NCI-H1048 (cell line): ENCODE data around the gene ZSCAN25.
A peak's percentile ranks its signal among the peaks of the same experiment; 100 is the strongest.
"Not testable (repeated sequence)": the region's sequence is repeated elsewhere in the genome, so short reads cannot be mapped to it uniquely, and the experiment has no call there.

ENCODE experiments used
- DNase-seq: peaks from one replicate; lab custom pipeline; 2025; lab: John Stamatoyannopoulos, UW

The ZSCAN25 gene

GRCh38 chr7:99616359-99617191, at the start of gene ZSCAN25:
ZSCAN25 (plus strand) TSS chr7:99616946; CDS start chr7:99619607, 2,661 bp downstream.
- peak; percentile 84 for DNase-seq

DNA sequence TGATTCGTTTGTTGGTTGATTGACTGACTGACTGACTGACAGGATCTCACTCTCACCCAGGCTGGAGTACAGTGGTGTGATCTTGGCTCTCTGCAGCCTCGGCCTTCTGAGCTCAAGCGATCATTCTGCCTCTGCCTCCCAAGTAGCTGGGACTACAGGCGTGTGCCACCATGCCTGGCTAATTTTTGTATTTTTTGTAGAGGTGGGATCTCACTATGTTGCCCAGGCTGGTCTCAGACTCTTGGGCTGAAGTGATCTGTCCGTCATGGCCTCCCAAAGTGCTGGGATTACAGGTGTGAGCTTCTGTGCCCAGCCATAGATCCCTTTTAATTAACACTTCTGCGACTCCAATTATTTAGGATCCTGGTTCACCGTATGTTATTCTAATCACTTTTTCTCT, 48.0 kb upstream of the ZSCAN25 start:
- not testable (repeated sequence) for DNase-seq

DNA sequence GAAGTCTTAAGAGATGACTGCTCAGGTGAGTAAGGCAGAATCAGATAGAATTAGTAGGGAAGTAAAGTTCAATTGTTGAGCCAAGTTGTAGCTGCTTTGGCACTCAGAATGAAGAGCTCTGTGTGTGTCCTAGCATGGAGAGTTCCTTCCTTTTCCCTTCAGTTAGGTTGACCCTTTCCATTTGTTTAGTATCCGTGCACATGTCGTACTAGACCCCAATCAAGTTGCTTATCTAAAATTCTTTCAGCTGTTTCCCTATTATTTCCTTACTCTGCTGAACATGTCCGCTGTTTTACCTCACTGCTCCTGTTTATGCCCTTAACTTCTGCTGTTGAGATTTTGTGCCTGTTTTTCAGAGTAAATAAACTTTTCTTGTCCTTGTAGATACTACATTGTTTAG, 45.0 kb upstream of the ZSCAN25 start:
- no peak for DNase-seq

- no peak for DNase-seq
Observed at GRCh38 chr7:99573257-99573656, 43.5 kb upstream of the ZSCAN25 start.

GRCh38 chr7:99576251-99576650, 40.5 kb upstream of the ZSCAN25 start:
- DNase-seq: no peak

- DNase-seq: no peak
Observed at GRCh38 chr7:99579281-99579955, 37.3 kb upstream of the ZSCAN25 start.

GRCh38 chr7:99579956-99580777, 36.6 kb upstream of the ZSCAN25 start:
- no peak for DNase-seq

GRCh38 chr7:99580778-99581332, 35.9 kb upstream of the ZSCAN25 start:
- DNase-seq: not testable (repeated sequence)

DNA sequence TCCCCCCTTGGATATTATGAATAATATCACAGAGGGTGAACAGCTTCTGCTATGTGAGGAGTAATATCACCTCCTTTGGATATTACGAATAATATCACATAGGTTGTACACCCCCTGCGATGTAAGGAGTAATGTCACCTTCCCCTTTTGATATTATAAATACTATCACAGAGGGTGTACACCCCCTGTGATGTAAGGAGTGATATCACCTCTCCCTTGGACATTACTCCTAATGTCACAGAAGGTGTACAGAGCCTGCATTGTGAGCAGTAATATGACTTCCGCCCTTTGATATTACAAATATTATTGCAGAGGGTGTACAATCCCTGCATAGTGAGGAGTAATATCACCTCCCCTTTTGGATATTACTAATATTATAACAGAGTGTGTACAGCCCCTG, 27.9 kb upstream of the ZSCAN25 start:
- DNase-seq: no peak

DNA sequence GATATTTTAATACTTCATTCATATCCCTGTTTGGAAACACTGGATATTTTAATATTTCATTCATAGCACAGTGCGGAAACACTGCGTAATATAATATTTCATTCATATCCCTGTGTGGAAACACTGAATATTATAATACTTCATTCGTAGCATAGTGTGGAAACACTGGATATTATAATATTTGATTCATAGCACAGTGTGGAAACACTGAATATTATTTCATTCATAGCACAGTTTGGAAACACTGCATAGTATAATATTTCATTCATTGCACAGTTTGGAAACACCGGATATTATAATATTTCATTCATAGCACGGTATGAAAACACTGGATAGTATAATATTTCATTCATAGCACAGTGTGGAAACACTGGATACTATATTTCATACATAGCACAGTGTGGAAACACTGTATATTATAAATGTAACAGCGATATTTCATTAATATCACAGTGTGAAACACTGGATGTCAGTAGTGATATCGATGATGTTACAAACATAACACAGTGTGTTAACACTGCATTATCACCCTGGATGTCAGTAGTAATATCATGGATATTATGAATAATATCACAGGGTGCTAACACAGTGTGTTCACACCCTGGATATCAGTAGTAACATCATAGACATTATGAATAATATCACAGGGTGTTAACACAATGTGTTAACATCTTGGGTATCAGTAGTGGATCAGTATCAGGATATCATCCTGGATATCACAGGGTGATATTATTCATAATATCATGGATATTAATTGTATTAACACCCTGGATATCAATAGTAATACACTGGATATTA, 21.6 kb upstream of the ZSCAN25 start:
- DNase-seq: no peak

- DNase-seq: no peak
Observed at GRCh38 chr7:99596408-99596955, 20.3 kb upstream of the ZSCAN25 start.

- DNase-seq: no peak
Observed at GRCh38 chr7:99597762-99598501, 18.8 kb upstream of the ZSCAN25 start, which contains the start of gene TMEM225B. TMEM225B (plus strand) TSS chr7:99598267; CDS start chr7:99604389, 6,122 bp downstream.

DNA sequence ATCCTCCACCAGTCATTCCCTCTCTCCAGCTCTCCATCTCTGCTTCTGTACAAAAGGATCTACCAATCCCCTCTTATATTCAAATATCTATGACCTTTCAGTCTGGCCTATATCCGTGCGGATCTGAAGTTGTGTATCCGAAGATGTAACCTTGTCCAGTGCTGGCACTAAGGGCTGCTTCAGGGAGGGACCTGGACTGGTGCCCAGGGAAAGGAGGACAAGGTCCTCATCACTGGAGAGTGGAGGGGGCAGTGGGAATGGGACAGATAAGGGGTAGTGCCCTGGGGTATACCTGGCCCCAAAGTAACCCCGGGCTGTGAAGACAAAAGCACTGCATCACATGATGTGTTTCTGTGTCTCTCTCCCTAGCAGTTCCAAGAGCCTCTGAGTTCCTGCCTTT, 16.9 kb upstream of the ZSCAN25 start:
- no peak for DNase-seq

DNA sequence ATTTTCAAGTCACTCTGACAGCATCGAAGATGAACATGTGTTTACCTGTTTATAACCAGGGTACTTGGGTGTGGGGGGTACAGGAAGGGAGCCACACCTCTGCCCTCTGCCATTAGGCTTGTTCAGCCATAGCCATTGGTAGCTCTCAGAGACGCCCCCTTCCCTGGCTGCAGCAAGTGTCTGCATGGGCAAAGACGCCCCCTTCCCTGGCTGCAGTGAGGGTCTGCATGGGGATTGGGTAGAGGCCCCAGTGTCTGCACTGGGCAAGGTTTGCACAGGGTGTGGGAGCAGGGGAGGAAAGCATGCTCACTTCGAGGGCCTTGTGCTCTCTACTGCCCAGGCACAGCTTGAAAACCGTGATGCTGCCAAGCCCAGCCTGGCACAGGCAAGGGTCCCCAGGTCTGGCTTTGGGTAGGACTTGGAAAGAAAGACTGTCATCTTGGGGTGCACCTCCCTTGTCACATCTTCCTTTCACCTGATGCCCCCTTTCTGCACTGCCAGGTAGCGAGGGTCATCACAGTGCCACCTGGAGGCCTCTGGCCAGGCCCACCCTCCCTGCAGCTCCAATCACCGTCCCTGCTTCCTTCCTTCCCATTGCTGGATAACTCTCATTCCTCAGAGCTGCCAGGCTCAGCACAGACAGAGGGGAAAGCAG, 15.0 kb upstream of the ZSCAN25 start:
- no peak for DNase-seq

DNA sequence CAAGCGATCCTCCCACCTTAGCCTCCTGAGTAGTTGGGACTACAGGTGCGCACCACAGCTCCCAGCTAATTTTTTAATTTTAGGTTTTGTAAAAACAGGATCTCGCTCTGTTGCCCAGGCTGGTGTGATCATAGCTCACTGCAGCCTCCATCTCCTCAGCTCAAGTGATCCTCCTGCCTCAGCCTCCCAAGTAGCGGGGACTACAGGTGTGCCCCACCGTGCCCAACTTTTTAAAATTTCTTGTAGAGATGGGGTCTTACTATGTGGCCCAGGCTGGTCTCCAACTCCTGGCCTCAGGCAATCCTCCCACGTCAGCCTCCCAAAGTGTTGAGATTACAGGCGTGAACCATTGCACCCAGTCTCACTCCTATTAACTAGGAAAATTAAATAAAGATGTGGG, 11.2 kb upstream of the ZSCAN25 start:
- DNase-seq: no peak

DNA sequence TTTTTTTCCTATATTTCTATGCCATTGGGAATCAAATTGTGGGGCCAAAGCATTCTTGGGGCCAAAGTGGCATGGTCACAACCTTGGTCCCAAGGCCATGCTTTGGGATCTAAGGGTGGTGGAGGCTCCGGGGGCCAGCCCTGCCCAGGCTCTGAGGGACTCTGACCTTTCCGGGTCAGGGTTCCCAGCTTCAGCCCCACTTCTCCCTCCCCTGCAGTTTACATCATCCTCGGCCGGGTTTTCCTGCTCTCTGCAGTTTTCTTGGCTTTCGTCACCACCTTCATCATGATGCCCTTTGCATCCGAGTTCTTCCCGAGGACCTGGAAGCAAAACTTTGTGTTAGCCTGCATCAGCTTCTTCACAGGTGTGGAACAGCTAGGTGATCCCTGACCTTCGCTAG, 10.2 kb upstream of the ZSCAN25 start:
- DNase-seq: no peak

- no peak for DNase-seq
Observed at GRCh38 chr7:99607548-99607947, 9.2 kb upstream of the ZSCAN25 start.

GRCh38 chr7:99614495-99614894, 2.3 kb upstream of the ZSCAN25 start:
- DNase-seq: no peak

DNA sequence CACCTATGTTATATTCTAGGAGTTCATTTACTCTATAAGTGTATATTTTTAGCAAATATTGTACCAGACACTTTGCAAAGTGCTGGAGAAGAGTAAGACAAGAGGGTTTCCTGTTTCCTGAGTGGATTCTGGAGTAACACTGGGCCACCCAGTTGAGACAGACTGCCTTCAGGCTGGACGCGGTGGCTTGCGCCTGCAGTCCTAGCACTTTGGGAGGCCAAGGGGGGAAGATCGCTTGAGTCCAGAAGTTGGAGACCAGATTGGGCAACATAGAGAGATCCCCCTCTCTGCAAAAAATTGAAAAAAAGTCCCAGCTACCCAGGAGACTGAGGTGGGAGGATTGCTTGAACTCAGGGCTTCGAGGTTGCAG, 772 bp upstream of the ZSCAN25 start:
- no peak for DNase-seq
